GM18907 (cell line): ENCODE data around the gene BMPR1A.
A peak's percentile ranks its signal among the peaks of the same experiment; 100 is the strongest.

Experiments used
- ATAC-seq: cut with Tn5 transposase; IDR thresholded peaks from one replicate; pipeline ENCODE4 v1.9.1; 2021; ENCODE audit warnings: mild to moderate bottlenecking, moderate library complexity; ENCODE audit not compliant: unreplicated experiment

The BMPR1A gene

GRCh38 chr10:86759073-86759672, 2.8 kb downstream of the BMPR1A start:
- ATAC-seq = no peak

- no peak for ATAC-seq
Measured at GRCh38 chr10:86763404-86763803, 7.0 kb downstream of the BMPR1A start.

- no peak for ATAC-seq
Measured at GRCh38 chr10:86765548-86765947, 9.1 kb downstream of the BMPR1A start.

GRCh38 chr10:86768412-86769062, 12.1 kb downstream of the BMPR1A start:
- no peak for ATAC-seq

- no peak for ATAC-seq
Measured at GRCh38 chr10:86769991-86770390, 13.6 kb downstream of the BMPR1A start.

GRCh38 chr10:86770412-86770960, 14.1 kb downstream of the BMPR1A start:
- peak; percentile 43 for ATAC-seq

- no peak for ATAC-seq
Measured at GRCh38 chr10:86773498-86773897, 17.1 kb downstream of the BMPR1A start.

GRCh38 chr10:86775056-86775869, 18.8 kb downstream of the BMPR1A start:
- ATAC-seq = peak; percentile 77

GRCh38 chr10:86775870-86776180, 19.4 kb downstream of the BMPR1A start:
- ATAC-seq = no peak

- no peak for ATAC-seq
Measured at GRCh38 chr10:86779220-86780017, 23.0 kb downstream of the BMPR1A start.

- ATAC-seq = peak; percentile 55
Measured at GRCh38 chr10:86782701-86783418, 26.4 kb downstream of the BMPR1A start.

GRCh38 chr10:86785037-86785436, 28.6 kb downstream of the BMPR1A start:
- ATAC-seq = no peak

GRCh38 chr10:86785968-86786367, 29.5 kb downstream of the BMPR1A start:
- no peak for ATAC-seq

GRCh38 chr10:86786368-86786767, 29.9 kb downstream of the BMPR1A start:
- no peak for ATAC-seq

- ATAC-seq = no peak
Measured at GRCh38 chr10:86790394-86790793, 34.0 kb downstream of the BMPR1A start.

- no peak for ATAC-seq
Measured at GRCh38 chr10:86792461-86793167, 36.2 kb downstream of the BMPR1A start.

GRCh38 chr10:86793696-86794095, 37.3 kb downstream of the BMPR1A start:
- ATAC-seq = no peak

- ATAC-seq = no peak
Measured at GRCh38 chr10:86795353-86795752, 38.9 kb downstream of the BMPR1A start.

GRCh38 chr10:86798025-86798424, 41.6 kb downstream of the BMPR1A start:
- ATAC-seq = no peak

GRCh38 chr10:86798611-86799010, 42.2 kb downstream of the BMPR1A start:
- ATAC-seq = peak; percentile 73
